ENCODE measurements around the gene ZNF45.

GRCh38 chr19:43936188-43936587 is 1.1 kb upstream of the ZNF45 start:
- no peak for TF ChIP-seq ZXDC (CRISPR knock-in tag; IDR thresholded peaks at IDR 0.05)
- no peak for TF ChIP-seq ELF4 (CRISPR knock-in tag; IDR thresholded peaks at IDR 0.05; ENCODE audit: borderline replicate concordance)
- TF ChIP-seq TP53 (CRISPR knock-in tag; conservative IDR thresholded peaks at IDR 0.05): no peak
- TF ChIP-seq BRD4 (CRISPR knock-in tag; IDR thresholded peaks at IDR 0.05): no peak
- TF ChIP-seq, protein P1, sequence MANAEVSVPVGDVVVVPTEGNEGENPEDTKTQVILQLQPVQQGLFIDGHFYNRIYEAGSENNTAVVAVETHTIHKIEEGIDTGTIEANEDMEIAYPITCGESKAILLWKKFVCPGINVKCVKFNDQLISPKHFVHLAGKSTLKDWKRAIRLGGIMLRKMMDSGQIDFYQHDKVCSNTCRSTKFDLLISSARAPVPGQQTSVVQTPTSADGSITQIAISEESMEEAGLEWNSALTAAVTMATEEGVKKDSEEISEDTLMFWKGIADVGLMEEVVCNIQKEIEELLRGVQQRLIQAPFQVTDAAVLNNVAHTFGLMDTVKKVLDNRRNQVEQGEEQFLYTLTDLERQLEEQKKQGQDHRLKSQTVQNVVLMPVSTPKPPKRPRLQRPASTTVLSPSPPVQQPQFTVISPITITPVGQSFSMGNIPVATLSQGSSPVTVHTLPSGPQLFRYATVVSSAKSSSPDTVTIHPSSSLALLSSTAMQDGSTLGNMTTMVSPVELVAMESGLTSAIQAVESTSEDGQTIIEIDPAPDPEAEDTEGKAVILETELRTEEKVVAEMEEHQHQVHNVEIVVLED (CRISPR knock-in tag; IDR thresholded peaks at IDR 0.05; ENCODE audit: borderline replicate concordance): no peak
- TF ChIP-seq NR2F2 (IDR thresholded peaks at IDR 0.05; ENCODE audit: borderline replicate concordance, low read depth): no peak
